GM12801 (cell line): ENCODE results near the gene TSPOAP1.

Experiments used
- CTCF ChIP-seq: IDR thresholded peaks from one replicate; pipeline ENCODE4 v1.5.1; 2011; ENCODE audit warnings: control low read depth; ENCODE audit not compliant: insufficient read length; ENCODE audit errors: extremely low read depth

TSPOAP1 gene

GRCh38 chr17:58280480-58281217, 47.9 kb downstream of the TSPOAP1 start, which contains the start of gene MPO:
Gene MPO, minus strand, starts transcription at chr17:58280935. Its CDS starts 177 bp downstream, at chr17:58280758.
- TF ChIP-seq CTCF = no peak

DNA sequence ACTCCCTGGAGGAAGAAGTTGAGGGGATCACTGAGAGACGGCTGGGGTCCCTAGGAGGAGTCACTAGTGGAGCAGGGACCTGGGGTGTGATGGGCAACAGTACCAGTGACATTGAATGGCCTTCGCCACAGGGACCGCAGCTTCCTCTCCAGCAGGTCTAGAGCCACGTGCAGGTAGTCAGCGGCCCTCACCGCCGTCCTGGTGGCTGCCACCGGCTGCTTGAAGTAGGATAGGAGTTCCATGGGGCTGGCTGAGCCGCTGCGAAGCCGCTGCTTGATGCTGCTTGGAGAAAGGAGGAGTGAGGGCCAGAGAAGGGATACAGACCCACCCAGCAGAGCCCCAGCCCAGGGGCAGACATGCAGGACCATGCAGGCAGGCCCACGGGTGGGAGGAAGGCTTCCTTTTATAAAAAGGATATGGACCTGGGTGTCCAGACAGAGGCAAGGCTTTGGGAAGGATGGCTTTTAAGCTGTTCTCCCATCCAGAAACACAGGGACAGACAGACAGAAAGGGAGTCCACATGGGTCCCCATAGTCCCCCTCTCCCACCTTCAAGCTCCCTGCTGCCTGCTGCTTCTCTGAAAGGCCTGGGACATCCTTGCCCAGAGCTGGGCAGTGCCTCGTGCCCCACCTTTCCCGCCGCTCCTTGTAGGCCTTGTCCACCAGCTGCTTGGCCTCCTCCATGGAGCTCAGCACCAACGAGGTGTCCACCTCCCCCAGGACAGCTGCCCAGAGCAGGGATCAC, 48.7 kb downstream of the TSPOAP1 start:
- TF ChIP-seq CTCF = no peak

- no peak for TF ChIP-seq CTCF
Observed at GRCh38 chr17:58279016-58279711, 49.4 kb downstream of the TSPOAP1 start.

DNA sequence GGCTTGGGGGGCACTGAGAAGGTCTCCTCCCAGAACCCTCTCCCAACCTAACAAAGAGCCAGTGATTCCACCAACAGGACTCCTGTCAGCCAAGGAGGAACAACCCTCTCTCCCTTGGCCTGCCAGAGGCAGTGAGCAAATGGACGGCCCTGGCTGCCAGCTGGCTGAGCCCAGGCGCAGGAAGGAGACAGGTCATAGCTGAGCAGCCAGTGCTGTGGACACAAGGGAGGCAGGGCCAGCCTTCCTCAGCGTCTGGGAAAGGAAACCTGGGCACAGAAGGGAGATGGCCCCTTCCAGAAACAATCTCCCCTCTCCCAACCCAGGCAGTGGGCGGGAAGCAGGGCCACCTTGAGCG, 50.0 kb downstream of the TSPOAP1 start:
- TF ChIP-seq CTCF = no peak

DNA sequence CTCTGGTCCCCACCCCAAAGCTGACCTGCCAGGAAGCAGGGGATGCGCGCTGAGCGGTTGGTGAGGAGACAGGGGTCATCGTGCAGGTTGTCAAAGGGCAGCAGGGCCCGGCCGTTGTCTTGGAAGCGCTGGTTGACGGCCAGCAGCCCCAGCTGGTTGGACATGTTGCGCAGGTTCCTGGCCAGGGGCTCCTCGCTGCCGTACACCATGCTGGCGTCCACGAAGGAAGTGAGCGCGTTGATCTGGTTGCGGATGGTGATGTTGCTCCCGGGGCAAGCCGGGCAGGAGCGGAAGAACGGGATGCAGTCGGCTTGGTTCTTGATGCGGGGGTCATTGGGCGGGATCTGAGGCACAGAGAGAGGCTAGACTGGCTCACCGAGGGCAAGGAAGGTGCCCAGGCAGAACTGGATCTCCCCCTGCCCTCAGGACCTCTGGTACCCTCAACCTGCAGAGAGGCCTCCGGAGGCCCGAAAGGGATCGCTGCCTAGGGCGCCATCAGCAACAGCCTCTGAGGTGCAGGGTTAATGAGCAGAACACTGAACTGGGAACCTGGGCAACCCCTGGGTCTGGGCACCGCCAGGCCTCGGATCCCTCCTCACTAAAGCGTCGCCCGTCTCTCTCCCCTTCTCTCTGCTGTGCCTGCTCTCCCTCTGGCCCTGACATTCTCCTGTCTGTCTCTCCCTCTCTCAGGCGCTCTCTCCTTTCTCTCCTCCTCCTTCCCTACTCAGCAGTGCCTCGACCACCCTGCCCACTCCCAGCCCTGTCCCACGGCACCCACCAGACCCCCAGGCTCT, 50.6 kb downstream of the TSPOAP1 start:
- no peak for TF ChIP-seq CTCF

DNA sequence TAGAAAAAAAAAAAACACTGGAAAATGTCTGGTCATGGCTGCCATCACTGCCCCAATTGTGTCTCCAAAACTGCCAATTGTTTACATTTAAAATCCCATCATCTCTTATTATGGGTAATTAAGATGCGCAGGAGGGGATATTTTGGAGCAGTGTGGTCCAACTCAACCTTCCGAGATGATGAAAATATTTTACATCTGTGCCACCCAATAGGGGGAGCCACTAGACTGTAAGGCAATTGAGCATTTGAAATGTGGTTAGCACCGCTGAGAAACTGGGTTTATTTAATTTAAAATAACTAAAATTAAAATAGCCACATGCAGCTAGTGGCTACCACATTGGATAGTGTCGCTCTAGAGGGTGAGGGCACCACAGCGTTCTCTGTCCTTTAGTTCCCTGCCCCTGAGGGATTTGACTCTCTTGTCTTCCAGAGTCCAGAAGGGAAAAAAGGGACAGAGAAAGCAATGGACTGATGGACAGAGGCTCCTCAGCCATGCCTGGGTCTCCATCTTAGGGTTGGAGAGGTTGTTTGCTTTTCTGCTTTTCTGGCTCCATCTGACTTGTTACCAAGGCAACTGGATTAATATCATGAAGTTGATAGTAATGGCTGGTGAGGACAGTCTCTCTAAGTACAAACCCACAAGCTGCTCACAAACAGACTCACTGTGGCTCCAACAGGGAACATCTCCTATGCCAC, 51.3 kb downstream of the TSPOAP1 start:
- no peak for TF ChIP-seq CTCF
